Measurements from ENCODE around the gene SYNRG. TPM values are rescaled to one million over a fixed set of nuclear protein-coding genes. Genes with fewer than 3 reads are reported as not detected.

Gene SYNRG
- total and polyA plus RNA-seq, 2 of the 13 experiments (the other 11 are each of a cell fraction or from before 2014, with no cell fraction given), result 7.3 to 8.7 TPM

DNA sequence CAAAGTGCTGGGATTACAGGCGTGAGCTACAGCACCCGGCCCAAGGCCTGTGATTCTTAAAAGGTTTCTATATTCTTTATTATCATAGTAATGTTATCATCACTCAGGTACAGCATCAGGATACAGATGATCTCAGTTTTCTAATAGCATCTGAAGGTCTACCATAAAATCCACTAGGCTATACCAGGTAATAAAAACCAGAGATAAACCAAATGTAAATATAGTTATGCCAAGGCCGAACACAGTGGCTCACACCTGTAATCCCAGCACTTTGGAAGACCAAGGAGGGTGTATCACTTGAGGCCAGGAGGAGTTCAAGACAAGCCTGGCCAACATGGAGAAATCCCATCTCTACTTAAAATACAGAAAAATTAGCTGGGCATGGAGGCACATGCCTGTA is 53.8 kb downstream of the SYNRG start:
- 98% methylated on average over 3 of the region's 3 CpGs for WGBS (ENCODE audit: low lambda C conversion rate)
- CTCF ChIA-PET (ENCODE audit: low intra/inter-chr PET ratio, low total read pairs), result no interaction called here
- Histone ChIP-seq H3K27me3 (ENCODE audit: control insufficient read depth in 1 of 2, insufficient read depth in 2 of 2, low read length in 2 of 2) (no peaks in the 10 kb centered on the region), H3K4me2 (ENCODE audit: low read depth, low read length) (no peak overlapping the region), H3K79me2 (ENCODE audit: insufficient read depth, low read length) (no peaks in the 10 kb centered on the region), H3K9me3 (ENCODE audit: low read length) (no peaks in the 10 kb centered on the region), H4K20me1 (ENCODE audit: insufficient read depth, low read length) (no peaks in the 10 kb centered on the region; the same call in 1 of the 2 replicates), H3K9ac (ENCODE audit: insufficient read depth, low read depth, low read length) (no peak overlapping the region), H3K36me3 (replicated peaks in 1 of 2; ENCODE audit: control insufficient read depth in 1 of 2, insufficient read depth in 2 of 2, low read length in 2 of 2) (peaks cover 12 to 42% of the 10 kb centered on the region in 2 experiments), H2AFZ (ENCODE audit: low read length) (no peak overlapping the region), H3K4me3 (replicated peaks in 1 of 3; ENCODE audit: insufficient read depth in 1 of 3, low read depth in 2 of 3, low read length in 3 of 3) (no peak overlapping the region), H3K4me1 (ENCODE audit: insufficient read depth, low read length) (no peaks in the 10 kb centered on the region), H3K27ac (ENCODE audit: extremely low read length, insufficient read depth, low read length) (no peak overlapping the region)
- intact Hi-C loops (cut with micrococcal nuclease; ENCODE audit: unreplicated experiment) (no loop called here), in situ Hi-C loops (cut with HindIII; ENCODE audit: extremely low pct_ligation_motif_present, low pct_unique_long_range_greater_than_20kb) (no loop called here)
- DNase-seq (ENCODE audit: low spot score), result no peak
- TF ChIP-seq YEATS2 (CRISPR knock-in tag; IDR thresholded peaks at IDR 0.05; ENCODE audit: borderline replicate concordance), result no peak
- no peak for TF ChIP-seq PHB2 (IDR thresholded peaks at IDR 0.05; ENCODE audit: partially characterized antibody)
- TF ChIP-seq TCF7 (IDR thresholded peaks at IDR 0.05; ENCODE audit: low read depth), result no peak
- TF ChIP-seq ARNT2 (CRISPR knock-in tag; IDR thresholded peaks at IDR 0.05; ENCODE audit: low read depth), result no peak
- TF ChIP-seq CBX2 (IDR thresholded peaks at IDR 0.05; ENCODE audit: low read depth, low read length), result no peak
- no peak for TF ChIP-seq CBX2 (CRISPR knock-in tag; IDR thresholded peaks at IDR 0.05; ENCODE audit: low read depth)
- no peak for TF ChIP-seq SMAD9 (CRISPR knock-in tag; IDR thresholded peaks at IDR 0.05)
- no peak for TF ChIP-seq TAF15 (IDR thresholded peaks at IDR 0.05; ENCODE audit: low read depth, low read length, poor library complexity, severe bottlenecking)
- TF ChIP-seq, protein P1, sequence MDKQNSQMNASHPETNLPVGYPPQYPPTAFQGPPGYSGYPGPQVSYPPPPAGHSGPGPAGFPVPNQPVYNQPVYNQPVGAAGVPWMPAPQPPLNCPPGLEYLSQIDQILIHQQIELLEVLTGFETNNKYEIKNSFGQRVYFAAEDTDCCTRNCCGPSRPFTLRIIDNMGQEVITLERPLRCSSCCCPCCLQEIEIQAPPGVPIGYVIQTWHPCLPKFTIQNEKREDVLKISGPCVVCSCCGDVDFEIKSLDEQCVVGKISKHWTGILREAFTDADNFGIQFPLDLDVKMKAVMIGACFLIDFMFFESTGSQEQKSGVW (CRISPR knock-in tag; IDR thresholded peaks at IDR 0.05; ENCODE audit: borderline replicate concordance), result no peak
- TF ChIP-seq ZNF788 (CRISPR knock-in tag; IDR thresholded peaks at IDR 0.05; ENCODE audit: borderline replicate concordance), result no peak
- TF ChIP-seq, protein P2, sequence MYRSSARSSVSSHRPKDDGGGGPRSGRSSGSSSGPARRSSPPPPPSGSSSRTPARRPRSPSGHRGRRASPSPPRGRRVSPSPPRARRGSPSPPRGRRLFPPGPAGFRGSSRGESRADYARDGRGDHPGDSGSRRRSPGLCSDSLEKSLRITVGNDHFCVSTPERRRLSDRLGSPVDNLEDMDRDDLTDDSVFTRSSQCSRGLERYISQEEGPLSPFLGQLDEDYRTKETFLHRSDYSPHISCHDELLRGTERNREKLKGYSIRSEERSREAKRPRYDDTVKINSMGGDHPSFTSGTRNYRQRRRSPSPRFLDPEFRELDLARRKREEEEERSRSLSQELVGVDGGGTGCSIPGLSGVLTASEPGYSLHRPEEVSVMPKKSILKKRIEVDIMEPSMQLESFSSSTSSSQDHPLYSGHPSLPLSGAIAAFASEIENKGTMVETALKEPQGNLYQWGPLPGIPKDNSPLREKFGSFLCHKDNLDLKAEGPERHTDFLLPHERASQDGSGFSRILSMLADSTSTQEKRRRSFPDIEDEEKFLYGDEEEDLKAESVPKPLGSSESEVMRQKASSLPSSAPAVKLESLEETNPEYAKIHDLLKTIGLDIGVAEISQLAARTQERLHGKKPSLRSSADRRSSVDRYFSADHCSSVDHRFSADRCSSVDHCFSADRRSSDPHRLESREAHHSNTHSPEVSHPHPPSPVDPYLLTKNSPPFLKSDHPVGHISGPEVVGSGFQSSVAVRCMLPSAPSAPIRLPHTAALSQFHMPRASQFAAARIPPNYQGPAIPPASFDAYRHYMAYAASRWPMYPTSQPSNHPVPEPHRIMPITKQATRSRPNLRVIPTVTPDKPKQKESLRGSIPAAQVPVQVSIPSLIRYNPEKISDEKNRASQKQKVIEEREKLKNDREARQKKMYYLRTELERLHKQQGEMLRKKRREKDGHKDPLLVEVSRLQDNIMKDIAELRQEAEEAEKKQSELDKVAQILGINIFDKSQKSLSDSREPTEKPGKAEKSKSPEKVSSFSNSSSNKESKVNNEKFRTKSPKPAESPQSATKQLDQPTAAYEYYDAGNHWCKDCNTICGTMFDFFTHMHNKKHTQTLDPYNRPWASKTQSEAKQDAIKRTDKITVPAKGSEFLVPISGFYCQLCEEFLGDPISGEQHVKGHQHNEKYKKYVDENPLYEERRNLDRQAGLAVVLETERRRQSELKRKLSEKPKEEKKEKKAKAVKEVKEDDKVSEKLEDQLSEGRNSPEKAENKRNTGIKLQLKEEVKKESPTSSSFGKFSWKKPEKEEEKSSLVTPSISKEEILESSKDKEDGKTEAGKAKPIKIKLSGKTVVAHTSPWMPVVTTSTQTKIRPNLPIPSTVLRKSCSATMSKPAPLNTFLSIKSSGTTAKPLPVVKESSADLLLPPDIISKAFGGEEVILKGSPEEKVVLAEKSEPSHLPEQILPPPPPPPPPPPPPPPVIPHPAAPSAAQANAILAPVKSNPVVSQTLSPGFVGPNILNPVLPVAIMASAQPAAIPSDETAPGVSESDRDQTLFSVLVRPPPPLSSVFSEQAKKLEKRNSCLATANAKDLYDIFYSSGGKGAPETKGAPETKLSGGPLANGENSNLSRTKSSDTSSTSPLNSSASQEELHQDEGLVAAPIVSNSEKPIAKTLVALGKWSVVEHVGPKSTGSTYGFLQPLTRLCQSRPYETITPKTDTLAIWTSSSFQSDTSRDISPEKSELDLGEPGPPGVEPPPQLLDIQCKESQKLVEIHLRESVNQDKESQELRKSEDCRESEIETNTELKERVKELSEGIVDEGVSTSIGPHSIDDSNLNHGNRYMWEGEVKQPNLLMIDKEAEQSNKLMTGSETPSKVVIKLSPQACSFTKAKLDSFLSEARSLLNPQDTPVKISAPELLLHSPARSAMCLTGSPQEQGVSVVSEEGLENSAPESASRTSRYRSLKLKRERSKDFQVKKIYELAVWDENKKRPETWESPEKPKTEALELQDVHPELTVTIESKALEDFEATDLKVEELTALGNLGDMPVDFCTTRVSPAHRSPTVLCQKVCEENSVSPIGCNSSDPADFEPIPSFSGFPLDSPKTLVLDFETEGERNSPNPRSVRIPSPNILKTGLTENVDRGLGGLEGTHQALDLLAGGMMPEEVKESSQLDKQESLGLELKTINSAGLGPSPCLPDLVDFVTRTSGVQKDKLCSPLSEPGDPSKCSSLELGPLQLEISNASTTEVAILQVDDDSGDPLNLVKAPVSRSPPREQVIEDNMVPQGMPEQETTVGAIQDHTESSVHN (CRISPR knock-in tag; IDR thresholded peaks at IDR 0.05), result no peak
- TF ChIP-seq, protein P3, sequence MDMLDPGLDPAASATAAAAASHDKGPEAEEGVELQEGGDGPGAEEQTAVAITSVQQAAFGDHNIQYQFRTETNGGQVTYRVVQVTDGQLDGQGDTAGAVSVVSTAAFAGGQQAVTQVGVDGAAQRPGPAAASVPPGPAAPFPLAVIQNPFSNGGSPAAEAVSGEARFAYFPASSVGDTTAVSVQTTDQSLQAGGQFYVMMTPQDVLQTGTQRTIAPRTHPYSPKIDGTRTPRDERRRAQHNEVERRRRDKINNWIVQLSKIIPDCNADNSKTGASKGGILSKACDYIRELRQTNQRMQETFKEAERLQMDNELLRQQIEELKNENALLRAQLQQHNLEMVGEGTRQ (IDR thresholded peaks at IDR 0.05; ENCODE audit: low read depth, low read length), result no peak
- TF ChIP-seq, protein P3 (CRISPR knock-in tag; IDR thresholded peaks at IDR 0.05; ENCODE audit: borderline replicate concordance), result no peak
- TF ChIP-seq ZNF3 (CRISPR knock-in tag; IDR thresholded peaks at IDR 0.05), result no peak
- no peak for FAIRE-seq
- POLR2A ChIA-PET, result no interaction called here
- no TSS peak for BruUV-seq (replicated peaks)
- no peak for ATAC-seq

Data from HepG2 (cell line).